ENCODE measurements around the gene NUBP2.

NUBP2 gene

DNA sequence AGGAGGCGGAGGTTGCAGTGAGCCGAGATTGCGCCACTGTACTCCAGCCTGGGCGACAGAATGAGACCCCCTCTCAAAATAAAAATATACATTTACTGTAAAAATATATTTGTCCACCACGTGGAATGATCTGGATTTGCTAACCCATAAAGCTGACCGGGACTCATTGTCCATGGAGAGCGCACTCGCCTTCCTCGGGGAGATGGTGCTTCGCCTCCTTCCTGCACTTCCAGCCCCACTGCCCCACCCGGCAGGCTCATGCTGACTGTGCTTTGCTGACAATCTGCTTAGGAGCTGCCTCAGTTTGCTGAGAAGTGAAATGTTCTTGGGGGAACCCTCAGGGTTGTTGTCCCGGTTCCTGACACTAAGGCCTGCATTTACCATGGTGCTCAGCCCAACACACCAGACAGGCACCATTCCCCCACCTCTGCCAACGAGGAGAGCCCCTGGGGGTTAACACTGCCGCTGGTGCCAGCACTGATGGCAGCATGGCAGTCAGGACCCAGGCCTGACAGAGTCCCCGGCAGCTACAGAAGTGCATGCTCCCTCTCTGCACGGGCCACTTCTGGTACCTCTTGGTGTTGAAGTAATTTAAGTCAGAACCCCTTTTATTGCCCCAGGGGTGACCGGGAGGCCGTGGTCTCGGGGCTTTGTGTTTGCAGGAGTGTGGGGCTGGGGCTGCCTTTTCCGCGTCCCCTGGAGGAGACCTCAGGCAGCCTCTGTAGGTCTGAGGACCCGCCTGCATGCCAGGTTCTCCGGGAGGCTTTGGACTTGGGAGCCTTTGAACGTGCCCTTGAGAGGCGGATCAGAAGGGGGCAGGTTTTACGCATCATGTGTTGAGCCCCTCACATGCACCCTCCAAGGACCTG, 2.5 kb downstream of the NUBP2 start:
- H3K4me3 ChIP-seq (ENCODE audit: low read depth, low read length) = no peak overlapping the region
- TF ChIP-seq, protein P1, sequence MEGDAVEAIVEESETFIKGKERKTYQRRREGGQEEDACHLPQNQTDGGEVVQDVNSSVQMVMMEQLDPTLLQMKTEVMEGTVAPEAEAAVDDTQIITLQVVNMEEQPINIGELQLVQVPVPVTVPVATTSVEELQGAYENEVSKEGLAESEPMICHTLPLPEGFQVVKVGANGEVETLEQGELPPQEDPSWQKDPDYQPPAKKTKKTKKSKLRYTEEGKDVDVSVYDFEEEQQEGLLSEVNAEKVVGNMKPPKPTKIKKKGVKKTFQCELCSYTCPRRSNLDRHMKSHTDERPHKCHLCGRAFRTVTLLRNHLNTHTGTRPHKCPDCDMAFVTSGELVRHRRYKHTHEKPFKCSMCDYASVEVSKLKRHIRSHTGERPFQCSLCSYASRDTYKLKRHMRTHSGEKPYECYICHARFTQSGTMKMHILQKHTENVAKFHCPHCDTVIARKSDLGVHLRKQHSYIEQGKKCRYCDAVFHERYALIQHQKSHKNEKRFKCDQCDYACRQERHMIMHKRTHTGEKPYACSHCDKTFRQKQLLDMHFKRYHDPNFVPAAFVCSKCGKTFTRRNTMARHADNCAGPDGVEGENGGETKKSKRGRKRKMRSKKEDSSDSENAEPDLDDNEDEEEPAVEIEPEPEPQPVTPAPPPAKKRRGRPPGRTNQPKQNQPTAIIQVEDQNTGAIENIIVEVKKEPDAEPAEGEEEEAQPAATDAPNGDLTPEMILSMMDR (IDR thresholded peaks at IDR 0.05; ENCODE audit: low read depth, low read length, missing control alignments) = no peak
- in situ Hi-C loops (cut with HindIII; ENCODE audit: low sequenced_read_pairs) = no loop called here
- DNase-seq (ENCODE audit: low read depth) = no peak

DNA sequence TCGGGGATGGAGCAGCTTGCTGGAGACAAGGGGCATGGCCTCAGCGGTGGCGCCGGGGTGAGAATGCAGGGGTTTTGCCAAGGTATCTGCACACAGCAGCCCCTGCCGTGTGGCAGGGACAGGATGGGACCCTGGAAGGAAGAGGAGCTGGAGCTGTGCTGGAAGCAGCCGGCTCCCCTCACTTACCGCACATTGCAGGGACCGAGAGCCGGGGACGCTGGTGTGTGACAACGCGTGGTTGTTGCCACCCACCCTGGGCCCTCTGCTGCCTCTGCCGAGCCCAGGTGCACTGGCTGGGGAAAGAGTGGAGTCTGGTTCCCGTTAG, 3.0 kb downstream of the NUBP2 start:
- H3K4me3 ChIP-seq (ENCODE audit: low read depth, low read length) = no peak overlapping the region
- no peak for DNase-seq (ENCODE audit: low read depth)
- TF ChIP-seq, protein P1 (IDR thresholded peaks at IDR 0.05; ENCODE audit: low read depth, low read length, missing control alignments) = no peak
- in situ Hi-C loops (cut with HindIII; ENCODE audit: low sequenced_read_pairs) = no loop called here

DNA sequence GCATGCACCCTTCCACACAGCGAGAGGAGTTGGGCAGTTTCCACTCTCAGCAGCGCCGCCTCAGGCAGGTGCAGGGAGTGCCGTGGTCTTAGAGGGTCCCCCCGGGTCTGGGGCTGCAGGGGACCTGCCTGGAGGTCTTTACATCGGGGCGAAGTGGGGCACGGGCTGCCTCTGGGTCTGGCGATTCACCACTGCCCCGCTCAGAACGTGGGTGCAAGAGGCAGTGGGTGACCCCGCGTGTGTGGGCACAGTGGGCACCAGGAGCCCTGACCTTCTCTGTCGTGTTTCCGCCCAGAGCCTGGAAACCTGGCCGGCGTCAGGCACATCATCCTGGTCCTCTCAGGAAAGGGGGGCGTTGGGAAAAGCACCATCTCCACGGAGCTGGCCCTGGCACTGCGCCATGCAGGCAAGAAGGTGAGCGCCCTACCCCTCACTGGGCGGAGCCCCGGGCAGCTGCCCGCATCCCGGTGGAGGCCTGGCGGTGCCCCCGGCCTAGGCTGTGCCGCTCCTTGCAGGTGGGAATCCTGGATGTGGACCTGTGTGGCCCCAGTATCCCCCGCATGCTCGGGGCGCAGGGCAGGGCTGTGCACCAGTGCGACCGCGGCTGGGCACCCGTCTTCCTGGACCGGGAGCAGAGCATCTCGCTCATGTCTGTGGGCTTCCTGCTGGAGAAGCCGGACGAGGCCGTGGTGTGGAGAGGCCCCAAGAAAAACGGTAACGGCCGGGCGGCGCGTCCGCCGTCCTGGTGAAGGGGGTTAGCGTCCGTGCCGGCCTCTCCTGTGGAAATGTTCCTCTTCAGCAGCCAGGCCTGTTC, 3.7 kb downstream of the NUBP2 start:
- no peak for DNase-seq (ENCODE audit: low read depth)
- H3K4me3 ChIP-seq (ENCODE audit: low read depth, low read length) = no peak overlapping the region
- in situ Hi-C loops (cut with HindIII; ENCODE audit: low sequenced_read_pairs) = no loop called here
- TF ChIP-seq, protein P1 (IDR thresholded peaks at IDR 0.05; ENCODE audit: low read depth, low read length, missing control alignments) = peak; percentile 17

DNA sequence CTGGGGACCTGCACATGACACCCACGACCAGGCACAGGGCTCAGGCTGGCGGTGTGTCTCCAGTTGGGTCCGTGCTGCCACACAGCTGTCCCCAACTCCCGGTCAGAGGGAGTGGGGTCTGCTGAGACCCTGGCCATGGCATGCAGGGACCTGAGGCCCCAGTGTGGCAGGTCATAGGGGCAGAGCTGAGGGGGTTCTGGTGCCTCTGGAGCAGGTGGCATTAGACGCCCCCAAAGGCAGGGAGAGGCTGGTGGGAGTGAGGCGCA, 4.2 kb downstream of the NUBP2 start:
- in situ Hi-C loops (cut with HindIII; ENCODE audit: low sequenced_read_pairs) = no loop called here
- no peak overlapping the region for H3K4me3 ChIP-seq (ENCODE audit: low read depth, low read length)
- TF ChIP-seq, protein P1 (IDR thresholded peaks at IDR 0.05; ENCODE audit: low read depth, low read length, missing control alignments) = no peak
- no peak for DNase-seq (ENCODE audit: low read depth)

DNA sequence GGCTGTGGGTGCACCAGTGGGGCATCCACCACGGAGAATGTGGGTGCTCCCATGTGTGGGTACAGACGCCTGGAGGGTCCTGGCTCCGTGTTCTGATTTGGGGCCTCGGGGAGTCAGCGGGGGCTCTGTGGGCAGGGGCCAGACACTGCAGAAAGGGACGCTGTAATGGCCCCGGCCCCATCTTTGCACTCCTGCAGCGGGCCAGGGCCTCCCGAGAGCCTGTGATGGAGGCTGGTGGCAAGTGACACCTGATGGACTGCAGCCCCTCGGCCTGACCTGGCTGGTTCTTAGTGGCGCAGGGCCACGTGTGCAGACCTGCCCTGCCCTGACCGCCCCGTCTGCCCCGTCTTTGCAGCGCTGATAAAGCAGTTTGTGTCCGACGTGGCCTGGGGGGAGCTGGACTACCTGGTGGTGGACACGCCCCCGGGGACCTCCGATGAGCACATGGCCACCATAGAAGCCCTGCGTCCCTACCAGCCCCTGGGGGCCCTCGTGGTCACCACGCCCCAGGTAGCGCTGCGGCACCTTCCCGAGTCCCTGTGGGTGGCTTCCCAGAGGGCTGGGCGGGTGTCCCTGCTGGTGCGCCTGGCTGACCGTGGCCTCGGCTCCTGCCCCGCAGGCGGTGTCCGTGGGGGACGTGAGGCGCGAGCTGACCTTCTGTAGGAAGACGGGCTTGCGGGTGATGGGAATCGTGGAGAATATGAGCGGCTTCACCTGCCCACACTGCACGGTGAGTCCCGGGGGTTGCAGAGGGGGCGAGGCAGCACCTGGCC, 4.7 kb downstream of the NUBP2 start:
- TF ChIP-seq, protein P1 (IDR thresholded peaks at IDR 0.05; ENCODE audit: low read depth, low read length, missing control alignments) = no peak
- DNase-seq (ENCODE audit: low read depth) = no peak
- in situ Hi-C loops (cut with HindIII; ENCODE audit: low sequenced_read_pairs) = no loop called here
- no peak overlapping the region for H3K4me3 ChIP-seq (ENCODE audit: low read depth, low read length)

DNA sequence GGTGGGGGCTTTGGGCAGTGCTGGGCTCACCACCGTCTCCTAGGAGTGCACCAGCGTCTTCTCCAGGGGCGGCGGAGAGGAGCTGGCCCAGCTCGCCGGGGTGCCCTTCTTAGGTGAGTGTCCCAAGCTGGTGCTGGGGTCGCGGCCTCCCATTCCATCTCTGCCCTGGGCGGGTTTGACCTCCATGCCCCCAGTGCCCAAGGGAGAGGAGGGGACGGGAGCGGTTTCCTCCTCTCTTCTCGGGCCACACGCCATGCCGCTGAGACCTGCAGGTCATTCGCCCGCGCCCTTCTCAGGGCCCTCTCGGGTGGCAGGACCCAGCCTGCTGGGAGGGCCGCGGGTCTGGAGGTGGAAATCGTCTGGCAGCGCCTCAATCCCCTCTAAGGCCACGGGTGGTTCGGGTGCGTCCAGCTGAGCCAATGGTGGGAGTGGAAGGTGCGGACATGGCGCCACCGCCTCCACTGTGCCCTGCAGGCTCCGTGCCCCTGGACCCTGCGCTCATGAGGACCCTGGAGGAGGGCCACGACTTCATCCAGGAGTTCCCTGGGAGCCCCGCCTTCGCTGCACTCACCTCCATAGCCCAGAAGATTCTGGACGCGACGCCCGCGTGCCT, 5.4 kb downstream of the NUBP2 start:
- DNase-seq (ENCODE audit: low read depth) = no peak
- H3K4me3 ChIP-seq (ENCODE audit: low read depth, low read length) = no peak overlapping the region
- TF ChIP-seq, protein P1 (IDR thresholded peaks at IDR 0.05; ENCODE audit: low read depth, low read length, missing control alignments) = no peak
- in situ Hi-C loops (cut with HindIII; ENCODE audit: low sequenced_read_pairs) = no loop called here

Data from astrocyte of the cerebellum (primary cell).